T follicular helper cell (primary cell): Measurements from ENCODE around the gene COMP.
"Not testable (repeated sequence)": the region's sequence is repeated elsewhere in the genome, so short reads cannot be mapped to it uniquely, and the experiment has no call there.

Experiments used
- DNase-seq: peaks from one replicate; pipeline ENCODE4 v3.0.0-alpha.2; 2020; ENCODE audit warnings: low read depth
- total RNA-seq, 2 experiments: gene quantifications; one replicate each; lab custom pipeline; 2026; lab: John Stamatoyannopoulos, UW

COMP gene
- total RNA-seq, result 0 reads per million in 2 experiments

- no peak for DNase-seq
These were observed at the start of gene COMP for GRCh38 chr19:18790566-18791314. COMP (minus strand) TSS chr19:18791305; CDS start chr19:18791269, 36 bp downstream.

GRCh38 chr19:18840288-18841267, 49.5 kb upstream of the COMP start:
- no peak for DNase-seq

- no peak for DNase-seq
These were observed 48.6 kb upstream of the COMP start for GRCh38 chr19:18839465-18840287.

DNA sequence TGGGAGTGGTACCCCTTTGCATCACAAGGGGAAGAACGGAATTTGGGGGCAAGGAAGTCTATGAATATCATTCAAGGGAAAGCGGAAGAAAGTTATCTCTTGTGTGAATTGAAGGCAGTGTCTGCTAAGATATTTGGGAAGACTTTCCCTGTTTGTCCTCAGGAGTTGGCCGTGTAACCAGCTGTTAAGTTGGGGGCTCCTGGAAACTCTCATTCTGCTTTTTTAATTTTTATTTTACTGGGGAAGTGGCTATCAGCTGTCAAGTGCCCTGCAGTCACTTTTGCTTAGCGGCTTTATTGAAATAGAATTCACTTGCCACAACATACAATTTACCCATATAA, 43.5 kb upstream of the COMP start:
- no peak for DNase-seq

GRCh38 chr19:18833849-18834643, 42.9 kb upstream of the COMP start:
- DNase-seq, result no peak

DNA sequence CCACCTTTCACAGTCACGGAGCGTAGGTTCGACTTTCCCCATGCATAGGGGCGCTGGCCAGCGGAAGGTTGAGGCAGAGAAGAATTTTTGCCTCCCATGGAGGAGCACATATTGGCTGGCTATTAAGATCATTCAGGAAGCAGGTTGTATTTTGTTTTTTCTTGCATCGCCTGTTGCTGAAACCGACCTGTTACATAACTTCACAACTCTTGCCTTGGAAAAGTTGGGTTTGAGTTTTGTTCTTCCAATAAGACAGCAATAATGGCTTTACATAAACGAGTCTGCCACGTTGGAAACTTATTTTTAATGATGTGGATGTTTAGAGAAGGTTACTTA, 42.0 kb upstream of the COMP start:
- DNase-seq, result no peak

- no peak for DNase-seq
These were observed 41.4 kb upstream of the COMP start for GRCh38 chr19:18832306-18833140.

DNA sequence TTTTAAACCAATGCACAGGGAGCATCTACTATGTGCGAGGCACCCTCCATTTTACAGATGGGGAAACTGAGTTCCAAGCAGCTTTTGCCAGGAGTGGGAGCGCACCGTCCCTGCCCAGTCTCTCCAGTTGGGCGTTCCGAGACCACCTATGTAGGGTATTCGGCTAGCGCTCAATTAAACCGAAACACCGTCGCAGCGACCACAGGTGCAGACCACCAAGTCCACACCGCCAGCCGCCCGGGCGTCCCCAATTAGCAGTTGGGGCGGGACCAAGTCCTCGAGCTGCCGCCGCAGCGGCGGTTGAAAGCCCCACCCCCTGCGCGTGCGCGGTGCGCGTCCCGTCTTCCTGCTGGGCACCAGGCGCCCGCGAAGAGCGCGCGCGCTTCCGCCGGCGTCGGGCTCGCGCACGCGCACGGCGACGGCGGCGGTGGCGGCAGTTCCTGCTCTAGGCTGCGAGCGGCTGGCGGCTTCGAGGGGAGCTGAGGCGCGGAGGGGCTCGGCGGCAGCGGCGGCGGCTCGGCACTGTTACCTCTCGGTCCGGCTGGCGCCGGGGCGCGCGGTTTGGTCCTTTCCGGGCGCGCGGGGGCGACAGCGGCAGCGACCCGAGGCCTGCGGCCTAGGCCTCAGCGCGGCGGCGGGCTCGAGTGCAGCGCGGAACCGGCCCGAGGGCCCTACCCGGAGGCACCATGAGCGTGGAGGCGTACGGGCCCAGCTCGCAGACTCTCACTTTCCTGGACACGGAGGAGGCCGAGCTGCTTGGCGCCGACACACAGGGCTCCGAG, 40.6 kb upstream of the COMP start, which contains the start of gene UPF1:
UPF1 (plus strand) TSS at position 436 of the 782 bp plus-strand sequence; CDS start at position 687, 251 bp downstream.
- peak; percentile 94 for DNase-seq

- DNase-seq, result no peak
These were observed 39.4 kb upstream of the COMP start for GRCh38 chr19:18830488-18830887.

DNA sequence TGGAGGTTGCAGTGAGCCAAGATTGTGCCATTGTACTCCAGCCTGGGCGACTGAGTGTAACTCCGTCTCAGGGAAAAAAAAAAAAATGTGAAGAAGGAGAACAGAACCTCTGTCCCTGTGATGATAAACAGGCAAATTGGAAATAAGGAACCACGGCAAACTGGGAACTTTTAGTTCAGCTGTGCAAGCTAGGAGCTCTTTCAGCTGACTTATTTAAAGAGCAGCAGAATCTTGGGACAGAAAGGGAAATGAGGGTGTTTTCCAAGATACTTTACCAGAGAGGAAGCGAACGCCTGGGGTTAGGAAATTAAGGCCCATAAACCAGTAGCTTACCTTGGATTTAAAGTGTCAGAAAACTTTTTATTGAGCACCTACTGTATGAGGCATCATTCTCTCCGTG, 37.7 kb upstream of the COMP start:
- DNase-seq, result no peak

DNA sequence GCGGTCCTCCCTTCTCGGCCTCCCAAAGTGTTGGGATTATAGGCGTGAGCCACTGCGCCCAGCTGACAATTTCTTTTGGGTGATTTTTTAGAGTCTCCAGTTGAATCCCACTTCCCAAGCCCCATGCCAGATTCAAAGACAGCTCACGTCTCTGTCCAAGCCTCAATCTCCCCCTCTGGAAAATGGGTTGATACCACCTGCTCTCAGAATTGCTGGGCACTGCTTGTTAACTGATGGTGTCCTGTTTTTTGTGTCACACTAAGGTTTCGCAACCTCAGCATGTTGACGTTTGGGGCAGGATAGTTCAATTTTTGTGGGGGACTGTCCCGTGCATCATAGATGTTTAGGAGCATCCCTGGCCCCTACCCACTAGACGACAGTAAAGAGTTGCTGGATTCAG, 26.5 kb upstream of the COMP start:
- DNase-seq, result no peak

- DNase-seq, result not testable (repeated sequence)
These were observed 25.5 kb upstream of the COMP start for GRCh38 chr19:18816645-18817044.

- DNase-seq, result no peak
These were observed 24.6 kb upstream of the COMP start for GRCh38 chr19:18815673-18816072.

DNA sequence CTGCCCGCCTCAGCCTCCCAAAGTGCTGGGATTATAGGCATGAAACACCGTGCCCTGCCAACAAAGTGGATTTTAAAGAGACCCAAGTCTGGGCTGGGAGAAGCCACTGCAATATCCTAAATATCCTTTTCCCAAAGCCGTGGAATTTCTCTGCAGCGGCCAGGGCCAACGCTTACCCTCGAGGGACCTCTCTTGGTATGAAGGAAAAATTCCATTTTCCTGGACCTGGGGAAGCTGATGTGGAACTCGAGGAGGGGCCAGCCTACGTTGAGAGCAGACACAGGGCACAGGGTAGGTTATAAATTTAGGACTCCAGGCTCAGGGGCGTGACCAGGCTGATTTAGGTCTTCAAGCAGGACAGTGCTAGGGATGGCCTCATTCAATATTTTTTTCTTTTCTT, 23.0 kb upstream of the COMP start:
- no peak for DNase-seq

GRCh38 chr19:18811638-18812037, 20.5 kb upstream of the COMP start:
- not testable (repeated sequence) for DNase-seq

DNA sequence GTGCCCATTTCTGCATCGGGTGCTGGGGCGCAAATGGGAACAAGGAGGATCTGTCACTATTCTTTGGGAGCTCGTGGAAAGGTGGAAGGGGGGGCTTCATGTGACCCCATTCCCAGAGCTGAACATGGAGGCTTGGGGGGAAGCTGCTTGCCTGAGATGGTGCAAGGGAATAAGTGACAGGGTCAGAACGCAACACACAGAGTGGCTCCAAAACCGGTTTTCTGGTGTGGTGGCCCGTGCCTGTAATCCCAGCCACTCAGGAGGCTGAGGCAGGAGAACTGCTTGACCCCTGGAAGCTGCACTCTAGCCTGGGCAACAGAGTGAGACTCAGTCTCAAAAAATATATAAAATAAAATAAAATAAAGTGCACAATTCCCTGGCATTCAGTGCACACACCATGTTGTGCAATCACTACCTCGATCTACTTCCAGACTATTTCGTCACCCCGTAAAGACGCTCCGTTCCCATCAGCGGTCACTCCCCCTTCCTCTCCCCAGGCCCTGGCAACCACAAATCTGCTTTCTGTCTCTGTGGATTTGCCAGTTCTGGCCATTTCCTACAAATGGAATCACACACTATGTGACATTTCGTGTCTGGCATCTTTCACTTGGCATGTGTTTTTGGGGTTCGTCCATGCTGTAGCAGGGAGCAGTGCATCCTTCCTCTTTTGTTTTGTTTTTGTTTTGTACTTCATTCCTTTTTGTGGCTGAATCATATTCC, 18.2 kb upstream of the COMP start:
- no peak for DNase-seq

- DNase-seq, result no peak
These were observed 16.8 kb upstream of the COMP start for GRCh38 chr19:18807861-18808331.

DNA sequence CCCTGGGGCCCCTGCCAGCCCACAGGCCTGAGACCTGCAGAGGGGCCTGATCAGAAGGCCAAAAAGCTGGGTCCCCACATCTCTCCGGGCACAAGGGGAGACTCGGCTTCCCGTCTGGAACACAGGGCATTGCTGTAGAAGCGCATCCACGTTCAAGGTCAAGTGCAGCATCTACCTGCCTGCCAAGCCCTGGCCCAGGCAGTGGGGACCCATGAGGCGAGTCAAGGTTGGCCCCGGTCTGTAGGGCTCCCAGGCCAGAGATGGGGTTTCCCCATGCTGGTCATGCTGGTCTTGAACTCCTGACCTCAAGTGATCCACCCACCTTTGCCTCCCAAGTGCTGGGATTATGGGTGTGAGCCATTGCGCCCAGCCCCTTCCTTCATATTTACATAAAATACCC, 13.5 kb upstream of the COMP start:
- no peak for DNase-seq

DNA sequence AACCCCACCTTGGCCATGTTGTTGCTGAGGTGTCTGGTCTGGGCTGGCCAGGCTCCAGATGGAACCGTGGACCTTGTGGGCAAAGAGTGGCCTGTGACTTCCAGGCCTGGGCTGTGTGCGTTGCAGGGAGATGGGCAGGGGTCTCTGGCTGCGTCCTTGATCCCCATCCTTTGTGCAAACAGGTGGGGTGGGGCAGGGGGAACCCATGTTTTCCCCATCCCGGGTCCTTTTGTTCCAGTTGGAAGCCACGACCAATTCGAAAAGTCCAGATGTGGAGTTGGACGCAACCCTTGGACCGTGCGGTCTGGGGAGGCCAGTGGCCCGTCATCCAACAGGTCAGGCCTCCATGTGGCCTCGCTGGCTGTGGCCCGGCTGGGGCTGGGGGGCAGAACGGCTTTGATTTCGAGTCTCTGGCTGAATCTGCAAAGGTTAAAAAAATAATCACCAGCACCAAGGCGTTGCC, 13.1 kb upstream of the COMP start:
- no peak for DNase-seq
